K562 (cell line): Measurements from ENCODE around the gene LRRC8A.

Experiments used
- GTF2F1 ChIP-seq: IDR thresholded peaks from 2 replicates; pipeline ENCODE4 v1.6.1; 2011; ENCODE audit warnings: low read depth, low read length, improper control_type of control experiment
- ZNF140 ChIP-seq: fragments of 250-450 bp; sonication (Bioruptor Pico); IDR thresholded peaks from 2 replicates; pipeline ENCODE4 v1.8.0; 2021; ENCODE audit warnings: moderate library complexity, mild to moderate bottlenecking, inconsistent platforms

GRCh38 chr9:128947527-128948301, 65.8 kb downstream of the LRRC8A start, which contains the start of the genes DOLK and NUP188:
- TF ChIP-seq ZNF140 (CRISPR knock-in tag) = no peak
- no peak for TF ChIP-seq GTF2F1
